GM04503 (cell line): Measurements from ENCODE around the gene ASTL.
"Not testable (repeated sequence)": the region's sequence is repeated elsewhere in the genome, so short reads cannot be mapped to it uniquely, and the experiment has no call there.

Experiments used
- DNase-seq: peaks from one replicate; pipeline ENCODE4 v3.0.0-alpha.2; 2012; ENCODE audit warnings: low read depth

The ASTL gene

GRCh38 chr2:96146153-96146880 is 8.0 kb upstream of the ASTL start:
- DNase-seq: no peak

- DNase-seq: no peak
Observed at GRCh38 chr2:96145848-96146152, 7.5 kb upstream of the ASTL start.

DNA sequence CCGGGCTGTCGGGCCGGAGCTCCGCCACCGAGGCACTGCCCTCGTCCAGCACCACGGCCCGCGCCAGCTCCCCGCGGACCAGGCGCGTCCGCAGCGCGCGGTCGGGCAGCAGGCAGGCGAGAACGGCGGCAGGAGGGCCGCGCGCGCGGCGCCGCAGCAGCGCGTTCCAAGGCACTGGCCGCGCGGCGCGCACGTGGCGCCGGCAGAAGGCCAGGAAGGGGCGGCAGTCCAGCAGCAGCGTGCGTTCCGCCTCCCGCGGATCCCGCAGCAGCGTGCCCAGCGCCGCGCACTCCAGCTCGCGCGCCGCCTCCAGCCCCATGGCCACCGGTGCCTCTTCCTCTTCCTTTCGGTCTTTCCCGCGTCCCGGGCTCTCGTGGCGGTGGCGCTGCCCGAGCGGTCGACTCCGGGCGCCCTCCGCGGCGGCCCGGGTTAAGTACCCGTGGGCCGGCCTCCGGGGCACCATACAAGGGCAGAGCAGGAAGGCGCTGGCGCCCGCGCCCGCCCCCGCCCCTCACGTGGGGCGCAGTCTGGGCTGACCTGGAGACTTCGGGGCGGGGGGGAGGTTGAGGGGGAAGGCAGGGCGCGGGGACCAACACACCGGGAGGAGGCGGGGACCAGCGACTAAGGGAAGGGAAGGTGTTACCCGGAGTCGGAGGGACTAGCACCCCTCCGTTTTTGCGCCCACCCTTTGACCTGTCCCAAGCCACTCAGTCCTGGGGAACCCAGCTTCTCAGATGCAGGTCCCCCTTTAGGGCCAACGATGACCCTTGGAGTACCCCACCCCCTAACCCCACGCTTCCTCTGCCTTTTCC is 6.9 kb upstream of the ASTL start, which contains the start of gene DUSP2:
TSS of gene DUSP2 (minus strand) at position 405 of the 812 bp plus-strand sequence. CDS start at position 319, 86 bp downstream.
- no peak for DNase-seq

DNA sequence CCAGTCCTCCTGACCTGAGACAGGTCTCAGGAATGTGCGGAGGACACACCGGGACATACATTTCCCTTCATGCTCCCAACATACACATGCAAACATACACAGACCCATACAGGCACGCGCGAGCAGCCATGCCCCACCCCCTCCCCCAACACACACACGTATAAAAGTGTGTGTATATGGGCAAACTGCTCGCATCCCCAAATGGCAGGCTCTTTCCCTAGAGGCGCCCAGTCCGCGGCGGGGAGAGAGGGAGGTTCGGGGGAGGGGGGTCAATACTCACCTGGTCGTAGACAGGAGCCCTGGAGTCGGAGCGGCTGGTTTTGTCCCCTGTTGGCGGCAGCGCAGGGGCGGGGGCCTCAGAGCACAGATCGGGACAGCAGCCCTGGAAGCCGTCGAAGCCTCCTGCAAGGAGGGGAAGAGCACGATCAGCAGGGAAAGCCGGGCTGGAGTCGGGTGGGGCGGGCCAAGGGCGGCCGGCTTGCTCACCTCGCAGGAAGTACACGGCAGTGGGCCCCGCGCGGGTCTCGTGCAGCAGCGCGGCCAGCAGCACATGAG is 6.3 kb upstream of the ASTL start:
- DNase-seq: no peak

GRCh38 chr2:96143848-96144480 is 5.7 kb upstream of the ASTL start:
- no peak for DNase-seq

GRCh38 chr2:96143231-96143847 is 5.0 kb upstream of the ASTL start:
- DNase-seq: no peak

GRCh38 chr2:96142217-96143113 is 4.2 kb upstream of the ASTL start:
- no peak for DNase-seq

- not testable (repeated sequence) for DNase-seq
Observed at GRCh38 chr2:96141624-96141967, 3.3 kb upstream of the ASTL start.

DNA sequence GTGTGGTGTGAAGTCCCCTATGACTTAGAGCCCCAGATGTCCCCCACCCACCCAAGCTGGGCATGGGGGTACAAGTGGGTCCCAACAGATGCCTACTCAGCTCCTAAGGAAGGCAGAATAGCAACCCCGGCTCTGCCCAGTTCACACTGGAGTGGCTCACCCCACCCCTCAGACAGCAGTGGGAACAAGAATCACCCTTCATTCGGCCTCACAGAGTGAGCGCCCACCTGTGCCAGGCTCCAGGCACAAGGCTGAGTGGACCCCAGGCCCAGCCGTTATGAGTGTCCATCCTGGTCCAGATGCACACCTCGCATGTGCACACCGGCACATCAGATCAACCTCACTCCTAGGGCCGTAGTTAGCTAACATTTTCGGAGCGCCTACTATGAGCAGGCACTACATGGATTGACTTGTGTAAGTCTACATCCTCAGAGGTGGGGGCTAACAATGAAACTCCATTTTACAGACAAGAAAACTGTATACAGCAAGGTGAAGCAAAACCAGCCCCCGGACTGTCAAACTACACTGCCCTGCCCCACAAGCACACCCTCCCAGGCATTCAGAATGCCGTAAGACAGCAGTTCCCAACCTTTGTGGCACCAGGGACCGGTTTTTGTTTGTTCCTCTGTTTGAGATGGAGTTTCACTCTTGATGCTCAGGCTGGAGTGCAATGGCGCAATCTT is 2.8 kb upstream of the ASTL start:
- DNase-seq: no peak

DNA sequence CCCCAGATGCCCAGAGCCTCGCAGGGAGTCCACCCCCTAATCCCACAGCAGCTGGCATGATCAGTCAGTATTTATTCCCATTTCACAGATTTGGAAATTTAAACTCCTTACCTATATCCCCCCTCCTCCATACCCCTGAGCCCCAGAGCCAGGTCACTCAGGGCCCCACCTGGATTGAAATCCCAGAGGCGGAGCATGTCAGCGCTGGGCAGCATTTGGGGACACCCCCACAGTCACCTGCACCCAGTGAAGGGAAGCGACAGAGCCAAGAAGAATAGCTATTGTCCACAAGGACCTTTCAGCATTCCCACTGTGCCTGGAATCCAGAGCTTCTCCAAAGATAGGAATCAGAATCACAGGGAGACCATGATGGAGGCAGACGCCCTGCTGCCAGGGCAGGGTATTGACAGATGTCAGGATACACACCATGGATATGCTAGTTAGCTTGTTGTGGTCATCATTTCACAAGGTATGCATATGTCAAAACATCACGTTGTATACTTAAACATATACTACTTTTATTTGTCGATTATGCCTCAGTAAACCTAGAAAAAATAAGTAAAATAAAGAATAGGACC is 968 bp upstream of the ASTL start:
- DNase-seq: no peak

- no peak for DNase-seq
Observed at GRCh38 chr2:96137321-96138178, 752 bp downstream of the ASTL start.

- DNase-seq: no peak
Observed at GRCh38 chr2:96136129-96136720, 2.1 kb downstream of the ASTL start.

DNA sequence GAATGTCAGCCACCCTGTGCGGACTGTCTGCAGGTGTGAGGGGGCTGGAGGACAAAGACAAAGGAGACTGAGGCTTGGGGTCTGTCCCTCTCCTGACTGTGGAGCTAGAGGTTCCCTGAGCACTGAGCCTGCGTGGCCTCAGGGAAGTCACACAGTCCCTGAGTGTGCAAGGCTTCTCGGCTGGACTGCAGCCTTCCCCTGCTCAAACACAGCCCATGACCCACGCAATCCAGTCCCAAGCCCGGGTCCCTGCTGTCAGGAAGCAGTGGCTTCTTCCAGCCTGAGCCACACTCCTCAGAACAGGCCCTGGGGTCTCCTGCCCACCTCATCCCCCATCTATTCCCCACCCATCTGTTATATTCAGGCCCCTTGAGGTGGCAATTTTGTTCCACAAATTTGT is 2.7 kb downstream of the ASTL start:
- DNase-seq: no peak

DNA sequence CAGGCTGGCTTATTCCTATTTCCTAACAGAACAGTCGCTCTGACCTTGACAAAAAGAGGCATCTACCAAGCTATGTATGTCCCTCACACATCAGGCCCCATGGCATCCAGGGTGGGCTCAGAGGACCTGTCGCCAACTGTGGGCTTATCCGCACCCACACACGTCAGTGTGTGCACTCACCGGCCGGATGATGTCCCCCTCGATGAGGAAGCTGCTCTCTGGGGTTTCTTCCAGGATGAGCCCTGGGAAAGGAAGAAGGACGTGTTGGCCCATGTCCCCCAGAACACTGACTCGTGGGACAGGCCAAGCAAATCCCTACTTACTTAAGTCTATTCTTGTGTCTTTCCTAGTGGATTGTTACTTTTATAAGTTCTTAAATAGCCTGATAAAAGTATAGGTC is 3.1 kb downstream of the ASTL start:
- no peak for DNase-seq

DNA sequence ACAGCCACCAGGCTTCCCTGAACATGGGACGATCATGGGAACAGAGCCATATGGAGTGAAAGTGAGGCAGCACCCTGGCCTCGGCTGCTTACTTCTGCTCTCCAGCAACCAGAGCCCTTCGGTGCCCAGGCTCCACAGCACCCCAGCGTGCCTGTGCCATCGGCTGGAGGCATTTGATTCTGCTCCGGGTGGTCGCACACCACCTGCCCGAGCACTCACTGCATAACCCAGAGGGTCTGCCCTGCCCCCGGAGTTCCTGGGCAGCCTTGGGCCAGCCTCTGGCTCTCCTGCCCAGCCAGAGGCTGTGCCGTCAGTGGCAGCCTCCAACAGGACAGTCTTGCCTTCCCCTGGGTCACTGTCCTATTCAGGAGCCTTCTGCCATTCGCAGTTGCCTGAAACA is 3.9 kb downstream of the ASTL start:
- no peak for DNase-seq

DNA sequence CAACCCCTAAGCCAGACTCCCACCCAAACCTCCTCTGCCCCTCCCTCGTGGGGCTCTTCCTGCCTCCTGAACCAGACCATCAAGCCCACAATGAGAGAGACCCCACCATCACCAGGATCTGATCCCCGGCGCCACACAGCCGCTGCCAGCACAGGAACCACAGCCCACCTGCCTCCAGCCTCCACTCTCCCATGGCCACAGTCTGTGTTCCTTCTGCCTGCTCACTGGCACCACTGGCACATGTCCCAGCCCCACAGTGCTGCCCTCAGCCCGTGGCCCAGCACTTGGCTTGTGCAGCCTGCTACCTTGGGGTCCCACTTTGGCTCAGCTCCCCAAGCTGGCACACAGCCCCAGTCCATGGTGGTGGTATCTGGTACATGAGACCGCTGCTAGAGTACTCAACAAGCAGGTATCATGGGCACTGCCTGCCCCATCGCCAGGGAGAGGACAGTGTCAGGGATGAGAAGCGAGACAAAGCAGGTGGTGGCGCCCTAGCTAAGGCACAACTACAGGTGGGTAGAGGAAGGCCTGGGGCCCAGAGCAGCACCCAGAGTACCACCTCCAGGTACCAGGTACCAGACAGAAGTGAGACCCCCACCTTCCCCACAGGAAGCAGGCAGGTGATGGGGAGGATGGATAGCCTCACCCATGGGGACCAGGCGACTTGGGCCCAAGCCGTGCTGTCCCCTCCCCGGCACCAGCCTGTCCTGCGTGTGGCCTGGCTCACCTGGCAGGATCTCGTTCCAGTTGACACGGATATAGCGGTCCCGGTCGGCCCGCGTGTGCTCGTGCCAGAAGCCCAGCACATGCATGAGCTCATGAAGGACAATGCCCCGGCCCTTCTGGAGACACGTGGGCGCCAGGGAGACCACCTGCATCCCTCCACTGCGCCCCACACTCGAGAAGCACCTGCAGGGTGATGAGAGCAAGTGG is 6.2 kb downstream of the ASTL start:
- DNase-seq: no peak

DNA sequence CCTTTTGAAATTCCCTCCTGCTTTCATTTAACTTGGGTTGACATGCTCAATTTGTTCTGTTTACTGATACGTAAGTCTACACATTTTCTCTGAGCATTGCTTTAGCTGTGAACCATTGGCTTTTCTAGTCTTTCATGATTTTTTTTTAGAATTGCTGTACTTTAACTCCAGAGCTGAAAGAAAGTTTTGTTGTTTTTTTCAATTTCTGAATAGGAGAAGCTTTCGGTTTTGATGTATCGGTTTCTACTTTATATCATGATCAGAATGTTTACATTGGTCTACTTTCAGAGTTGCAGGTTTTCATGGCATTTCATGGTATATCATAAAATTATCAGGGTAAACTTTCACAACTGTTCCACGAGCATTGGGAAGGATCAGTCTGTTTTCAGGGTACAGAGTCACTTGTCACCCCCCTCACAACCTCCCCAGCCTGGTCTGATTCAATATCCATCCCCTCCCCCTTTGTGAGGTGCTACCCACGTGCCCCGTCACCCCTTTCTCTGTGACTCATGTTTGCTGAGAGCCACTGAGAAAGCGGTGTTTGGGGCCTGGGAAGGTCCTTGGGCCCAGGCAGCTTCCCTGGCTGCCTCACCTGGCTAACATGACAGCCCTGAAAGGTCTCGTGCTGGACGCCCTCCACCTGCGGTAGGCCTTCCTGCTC is 7.0 kb downstream of the ASTL start:
- no peak for DNase-seq
